Neural progenitor cell (in vitro differentiated cells): ENCODE measurements around the gene CDK18. TPM values are rescaled to one million over a fixed set of nuclear protein-coding genes. Genes with fewer than 3 reads are reported as not detected.

Experiments
- DNase-seq: peaks from one replicate; pipeline ENCODE4 v3.0.0-alpha.2; 2016; ENCODE audit warnings: low spot score
- H2AFZ ChIP-seq: fragments of 200-600 bp; sonication (generic); replicated peaks from 2 replicates; pipeline ENCODE4 v1.6.1; 2016; ENCODE audit warnings: antibody characterized with exemption
- H3F3A ChIP-seq: fragments of 200-600 bp; sonication (generic); 2 replicates; pipeline ENCODE4 v1.6.1; 2016; ENCODE audit warnings: antibody characterized with exemption, low read depth
- H3K27ac ChIP-seq: fragments of 200-600 bp; sonication (generic); 2 replicates; pipeline ENCODE4 v1.5.1; 2016; ENCODE audit warnings: mild to moderate bottlenecking
- H3K27me3 ChIP-seq: fragments of 200-600 bp; sonication (generic); 2 replicates; pipeline ENCODE4 v1.6.1; 2016; ENCODE audit warnings: mild to moderate bottlenecking, moderate library complexity
- H3K36me3 ChIP-seq: fragments of 200-600 bp; sonication (generic); 2 replicates; pipeline ENCODE4 v1.5.1; 2016
- H3K4me1 ChIP-seq: fragments of 200-600 bp; sonication (generic); 2 replicates; pipeline ENCODE4 v1.6.1; 2016; ENCODE audit warnings: mixed run types
- H3K4me2 ChIP-seq: fragments of 200-600 bp; sonication (generic); 2 replicates; pipeline ENCODE4 v1.6.1; 2016
- H3K4me3 ChIP-seq: fragments of 200-600 bp; sonication (generic); 2 replicates; pipeline ENCODE4 v1.5.1; 2016
- H3K79me2 ChIP-seq: fragments of 200-600 bp; sonication (generic); 2 replicates; pipeline ENCODE4 v1.6.1; 2016; ENCODE audit warnings: low read depth
- H3K9ac ChIP-seq: fragments of 200-600 bp; sonication (generic); 2 replicates; pipeline ENCODE4 v1.6.1; 2016
- H3K9me3 ChIP-seq: fragments of 200-600 bp; sonication (generic); 2 replicates; pipeline ENCODE4 v1.5.1; 2016; ENCODE audit warnings: low read depth
- H4K20me1 ChIP-seq: fragments of 200-600 bp; sonication (generic); 2 replicates; pipeline ENCODE4 v1.6.1; 2016; ENCODE audit warnings: low read depth
- H3K27ac Mint-ChIP-seq: 3 replicates; pipeline ENCODE4 v1.8.0; 2021; ENCODE audit warnings: mixed read lengths
- H3K27me3 Mint-ChIP-seq: 2 replicates; pipeline ENCODE4 v1.8.0; 2022; ENCODE audit warnings: low read depth, mild to moderate bottlenecking, inconsistent platforms, moderate library complexity, mixed read lengths; ENCODE audit not compliant: insufficient read depth
- H3K36me3 Mint-ChIP-seq: 3 replicates; pipeline ENCODE4 v1.8.0; 2021; ENCODE audit warnings: mixed read lengths
- H3K4me1 Mint-ChIP-seq: 3 replicates; pipeline ENCODE4 v1.8.0; 2021; ENCODE audit warnings: mixed read lengths
- H3K4me3 Mint-ChIP-seq: 3 replicates; pipeline ENCODE4 v1.8.0; 2021; ENCODE audit warnings: mild to moderate bottlenecking, moderate library complexity, mixed read lengths
- H3K9me3 Mint-ChIP-seq: 3 replicates; pipeline ENCODE4 v1.8.0; 2020; ENCODE audit warnings: mixed read lengths
- EZH2 ChIP-seq: fragments of 200-600 bp; sonication (generic); IDR thresholded peaks from 2 replicates; pipeline ENCODE4 v1.6.1; 2017; ENCODE audit warnings: antibody characterized with exemption, mild to moderate bottlenecking, moderate library complexity
- EZH2phosphoT487 ChIP-seq: fragments of 200-600 bp; sonication (generic); IDR thresholded peaks from 2 replicates; pipeline ENCODE4 v1.6.1; 2017; ENCODE audit warnings: antibody characterized with exemption
- total RNA-seq: library from RNA; depleted of rRNA; stranded (reverse); fragments of >200 nt; gene quantifications from 2 replicates; pipeline ENCODE4 v1.2.3, GENCODE V29; 2015; ENCODE audit warnings: low replicate concordance
- TF ChIP-seq, protein P1 (sequence below): fragments of 200-600 bp; sonication (generic); IDR thresholded peaks from 2 replicates; pipeline ENCODE4 v1.5.1; 2017; ENCODE audit warnings: antibody characterized with exemption, mild to moderate bottlenecking

The CDK18 gene
- total RNA-seq, 1 donor from 2014 or later: 14.1 TPM

DNA sequence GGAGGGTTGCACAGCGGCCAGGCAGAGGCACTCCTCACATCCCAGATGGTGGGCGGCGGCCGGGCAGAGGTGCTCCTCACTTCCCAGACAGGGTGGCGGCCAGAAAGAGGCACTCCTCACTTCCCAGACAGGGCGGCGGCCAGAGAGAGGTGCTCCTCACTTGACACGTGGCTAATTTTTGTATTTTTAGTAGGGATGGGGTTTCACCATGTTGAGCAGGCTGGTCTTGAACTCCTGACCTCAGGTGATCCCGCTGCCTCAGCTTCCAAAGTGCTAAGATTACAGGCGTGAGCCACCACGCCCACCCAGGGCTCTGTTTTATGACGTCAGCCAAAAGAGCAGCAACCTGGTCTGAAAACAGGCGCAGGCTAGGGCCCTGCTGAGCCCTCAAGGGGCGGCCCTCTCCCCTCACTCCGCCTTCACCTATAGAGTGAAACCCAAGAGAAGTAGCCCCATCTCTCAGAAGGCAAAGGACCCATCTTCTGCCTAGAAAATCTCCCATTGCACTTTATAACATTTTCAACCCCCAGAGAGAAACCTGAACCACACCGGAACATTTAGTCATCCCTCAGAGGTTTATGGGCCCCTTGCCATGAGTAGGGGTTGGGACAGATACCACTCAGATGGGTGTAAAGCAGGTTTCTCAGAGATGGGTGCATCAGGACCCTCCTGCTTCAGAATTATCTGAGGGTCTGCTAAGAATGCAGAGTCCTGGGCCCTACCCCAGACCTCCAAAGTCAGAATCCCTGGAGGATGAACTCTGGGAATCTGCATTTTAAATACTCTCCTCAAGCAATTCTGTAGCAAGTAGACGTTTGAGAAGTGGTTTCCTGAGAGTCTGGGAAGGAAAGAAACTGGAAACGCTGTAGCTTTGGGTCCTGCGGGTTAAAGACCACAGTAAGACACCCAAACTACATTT lies 40.8 kb downstream of the CDK18 start:
- no peak overlapping the region for H2AFZ ChIP-seq
- no peak overlapping the region for H3K27ac ChIP-seq
- no peaks in the 10 kb centered on the region for H3K79me2 ChIP-seq
- no peak overlapping the region for H3K4me2 ChIP-seq
- H3K36me3 ChIP-seq: no peaks in the 10 kb centered on the region
- peaks cover 20% of the 10 kb centered on the region for H3K4me1 Mint-ChIP-seq
- no peak overlapping the region for H3K27ac Mint-ChIP-seq
- DNase-seq: no peak
- H3K9me3 Mint-ChIP-seq: no peaks in the 10 kb centered on the region
- H3F3A ChIP-seq: peaks cover 29% of the 10 kb centered on the region
- no peaks in the 10 kb centered on the region for H3K36me3 Mint-ChIP-seq
- H3K4me3 ChIP-seq: no peak overlapping the region
- no peaks in the 10 kb centered on the region for H4K20me1 ChIP-seq
- no peak overlapping the region for H3K4me3 Mint-ChIP-seq
- H3K27me3 ChIP-seq: no peaks in the 10 kb centered on the region
- no peaks in the 10 kb centered on the region for H3K9me3 ChIP-seq
- H3K9ac ChIP-seq: no peak overlapping the region
- peaks cover 8% of the 10 kb centered on the region for H3K4me1 ChIP-seq
- TF ChIP-seq, protein P1, sequence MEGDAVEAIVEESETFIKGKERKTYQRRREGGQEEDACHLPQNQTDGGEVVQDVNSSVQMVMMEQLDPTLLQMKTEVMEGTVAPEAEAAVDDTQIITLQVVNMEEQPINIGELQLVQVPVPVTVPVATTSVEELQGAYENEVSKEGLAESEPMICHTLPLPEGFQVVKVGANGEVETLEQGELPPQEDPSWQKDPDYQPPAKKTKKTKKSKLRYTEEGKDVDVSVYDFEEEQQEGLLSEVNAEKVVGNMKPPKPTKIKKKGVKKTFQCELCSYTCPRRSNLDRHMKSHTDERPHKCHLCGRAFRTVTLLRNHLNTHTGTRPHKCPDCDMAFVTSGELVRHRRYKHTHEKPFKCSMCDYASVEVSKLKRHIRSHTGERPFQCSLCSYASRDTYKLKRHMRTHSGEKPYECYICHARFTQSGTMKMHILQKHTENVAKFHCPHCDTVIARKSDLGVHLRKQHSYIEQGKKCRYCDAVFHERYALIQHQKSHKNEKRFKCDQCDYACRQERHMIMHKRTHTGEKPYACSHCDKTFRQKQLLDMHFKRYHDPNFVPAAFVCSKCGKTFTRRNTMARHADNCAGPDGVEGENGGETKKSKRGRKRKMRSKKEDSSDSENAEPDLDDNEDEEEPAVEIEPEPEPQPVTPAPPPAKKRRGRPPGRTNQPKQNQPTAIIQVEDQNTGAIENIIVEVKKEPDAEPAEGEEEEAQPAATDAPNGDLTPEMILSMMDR: no peak
- no peak for TF ChIP-seq EZH2
- peaks cover 19% of the 10 kb centered on the region for H3K27me3 Mint-ChIP-seq

DNA sequence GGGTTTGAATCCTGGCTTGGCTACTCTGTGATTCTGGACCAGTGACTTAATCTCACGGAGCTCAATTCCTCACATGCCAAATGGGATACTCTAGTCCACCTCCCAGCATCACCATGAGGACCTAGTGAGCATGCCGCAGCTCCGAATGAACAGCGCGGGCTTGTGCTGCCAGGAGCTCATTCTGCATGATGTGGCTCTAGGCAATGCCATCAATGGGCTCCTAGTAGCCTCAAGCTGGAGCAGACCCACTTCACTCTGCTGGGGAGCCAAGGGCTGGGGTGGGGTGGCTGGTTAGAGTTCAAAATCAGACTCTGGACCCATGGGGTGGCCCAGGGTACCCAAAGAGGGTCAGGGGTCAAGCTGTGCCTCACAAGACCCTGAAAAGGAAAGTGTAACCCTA lies 41.5 kb downstream of the CDK18 start:
- H3K4me1 Mint-ChIP-seq: peaks cover 20% of the 10 kb centered on the region

DNA sequence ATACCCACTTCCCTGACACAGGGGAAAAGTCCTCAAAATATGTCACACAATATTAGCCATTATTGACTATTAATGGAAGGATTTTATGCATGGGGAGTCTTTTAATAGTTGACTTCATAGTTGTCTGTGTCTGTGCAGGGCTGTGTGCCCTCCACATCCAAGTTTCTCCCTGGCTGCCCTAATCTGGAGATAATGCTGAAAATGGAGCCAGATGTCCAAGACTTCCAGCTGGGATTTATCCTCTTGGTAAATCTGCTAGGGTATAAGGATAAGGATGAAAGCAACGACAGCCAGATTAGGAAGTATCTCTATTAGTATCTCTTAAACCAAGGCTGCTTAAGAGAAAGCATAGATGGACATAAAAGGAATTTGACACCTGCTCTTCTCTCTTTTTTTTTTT lies 42.1 kb downstream of the CDK18 start:
- DNase-seq: no peak
- no peaks in the 10 kb centered on the region for H3K9me3 Mint-ChIP-seq
- H3K27me3 ChIP-seq: no peaks in the 10 kb centered on the region
- TF ChIP-seq EZH2: no peak
- TF ChIP-seq, protein P1: no peak
- TF ChIP-seq EZH2phosphoT487: no peak
- no peaks in the 10 kb centered on the region for H3K36me3 Mint-ChIP-seq
- H3K4me1 Mint-ChIP-seq: peaks cover 20% of the 10 kb centered on the region
- no peak overlapping the region for H3K27ac Mint-ChIP-seq
- H3F3A ChIP-seq: peaks cover 29% of the 10 kb centered on the region
- no peaks in the 10 kb centered on the region for H3K9me3 ChIP-seq
- H3K4me2 ChIP-seq: no peak overlapping the region
- H2AFZ ChIP-seq: no peak overlapping the region
- H3K4me3 Mint-ChIP-seq: no peak overlapping the region
- no peaks in the 10 kb centered on the region for H3K79me2 ChIP-seq
- H3K27ac ChIP-seq: no peak overlapping the region
- H3K4me3 ChIP-seq: no peak overlapping the region
- H3K4me1 ChIP-seq: peaks cover 8% of the 10 kb centered on the region
- no peak overlapping the region for H3K9ac ChIP-seq
- no peaks in the 10 kb centered on the region for H4K20me1 ChIP-seq
- peaks cover 12% of the 10 kb centered on the region for H3K27me3 Mint-ChIP-seq
- H3K36me3 ChIP-seq: no peaks in the 10 kb centered on the region

More for the DNA sequence above, 41.5 kb downstream of the CDK18 start:
- no peak for DNase-seq
- Histone ChIP-seq H3K27me3 (no peaks in the 10 kb centered on the region), H3K36me3 (no peaks in the 10 kb centered on the region), H3F3A (peaks cover 29% of the 10 kb centered on the region), H4K20me1 (no peaks in the 10 kb centered on the region), H3K4me2 (no peak overlapping the region), H3K9me3 (no peaks in the 10 kb centered on the region), H3K4me3 (no peak overlapping the region), H3K79me2 (no peaks in the 10 kb centered on the region), H3K9ac (no peak overlapping the region), H3K4me1 (peaks cover 8% of the 10 kb centered on the region), H2AFZ (no peak overlapping the region), H3K27ac (no peak overlapping the region)
- TF ChIP-seq, protein P1: no peak
- TF ChIP-seq EZH2 (no peak), EZH2phosphoT487 (no peak)
- H3K27ac Mint-ChIP-seq: no peak overlapping the region
- no peak overlapping the region for H3K4me3 Mint-ChIP-seq
- H3K27me3 Mint-ChIP-seq: peaks cover 18% of the 10 kb centered on the region
- no peaks in the 10 kb centered on the region for H3K36me3 Mint-ChIP-seq
- no peaks in the 10 kb centered on the region for H3K9me3 Mint-ChIP-seq
